IMR-90 (cell line): ENCODE measurements around the gene SUSD6.

Experiments
- CHD1 ChIP-seq: IDR thresholded peaks from 2 replicates; pipeline ENCODE4 v1.6.1; 2012; ENCODE audit warnings: low read depth, low read length, improper control_type of control experiment
- CTCF ChIP-seq: conservative IDR thresholded peaks from 2 replicates; pipeline ENCODE4 v1.5.1; 2012; ENCODE audit warnings: mild to moderate bottlenecking, low read depth, low read length, improper control_type of control experiment
- FOS ChIP-seq: fragments of 150-350 bp; IDR thresholded peaks from 2 replicates; pipeline ENCODE4 v1.6.1; 2016; ENCODE audit warnings: low read depth, low read length
- MXI1 ChIP-seq: IDR thresholded peaks from 2 replicates; pipeline ENCODE4 v1.6.1; 2012; ENCODE audit warnings: low read depth, mild to moderate bottlenecking, low read length, moderate library complexity, borderline replicate concordance
- POLR2A ChIP-seq: IDR thresholded peaks from 2 replicates; pipeline ENCODE4 v1.6.1; 2012; ENCODE audit warnings: mild to moderate bottlenecking, low read depth, low read length
- RAD21 ChIP-seq: IDR thresholded peaks from 2 replicates; pipeline ENCODE4 v1.6.1; 2012; ENCODE audit warnings: low read length, improper control_type of control experiment
- RFX5 ChIP-seq: IDR thresholded peaks from 2 replicates; pipeline ENCODE4 v1.8.0; 2012; ENCODE audit warnings: low read depth, mild to moderate bottlenecking, low read length, moderate library complexity

GRCh38 chr14:69635981-69636639 is 24.7 kb downstream of the SUSD6 start:
- TF ChIP-seq CTCF (no peak), MXI1 (no peak), RAD21 (no peak), CHD1 (no peak), FOS (no peak), POLR2A (no peak), RFX5 (no peak)
